ENCODE results near the gene UBAC2. TPM values are rescaled to one million over a fixed set of nuclear protein-coding genes. Genes with fewer than 3 reads are reported as not detected.
"Not testable (repeated sequence)": the region's sequence is repeated elsewhere in the genome, so short reads cannot be mapped to it uniquely, and the experiment has no call there.

The UBAC2 gene
- total RNA-seq, 1 experiment from 2014 or later = 52.4 TPM

GRCh38 chr13:99389520-99390304, 189.1 kb downstream of the UBAC2 start:
- DNase-seq (ENCODE audit: low read depth) = no peak

GRCh38 chr13:99390601-99391000, 189.9 kb downstream of the UBAC2 start:
- DNase-seq (ENCODE audit: low read depth) = no peak

GRCh38 chr13:99391781-99392469, 191.3 kb downstream of the UBAC2 start:
- DNase-seq (ENCODE audit: low read depth) = no peak

GRCh38 chr13:99392470-99393135, 191.9 kb downstream of the UBAC2 start:
- no peak for DNase-seq (ENCODE audit: low read depth)

GRCh38 chr13:99393391-99393790, 192.7 kb downstream of the UBAC2 start:
- DNase-seq (ENCODE audit: low read depth) = not testable (repeated sequence)

- DNase-seq (ENCODE audit: low read depth) = no peak
Measured at GRCh38 chr13:99393791-99394735, 193.4 kb downstream of the UBAC2 start.

- DNase-seq (ENCODE audit: low read depth) = no peak
Measured at GRCh38 chr13:99395436-99395835, 194.8 kb downstream of the UBAC2 start.

- DNase-seq (ENCODE audit: low read depth) = no peak
Measured at GRCh38 chr13:99396446-99396845, 195.8 kb downstream of the UBAC2 start.

- DNase-seq (ENCODE audit: low read depth) = no peak
Measured at GRCh38 chr13:99398071-99398470, 197.4 kb downstream of the UBAC2 start.

- no peak for DNase-seq (ENCODE audit: low read depth)
Measured at GRCh38 chr13:99398916-99399622, 198.4 kb downstream of the UBAC2 start.

GRCh38 chr13:99399623-99399974, 198.9 kb downstream of the UBAC2 start:
- no peak for DNase-seq (ENCODE audit: low read depth)

- no peak for DNase-seq (ENCODE audit: low read depth)
Measured at GRCh38 chr13:99403458-99403971, 202.9 kb downstream of the UBAC2 start.

GRCh38 chr13:99404005-99404755, 203.5 kb downstream of the UBAC2 start:
- DNase-seq (ENCODE audit: low read depth) = peak; percentile 9

GRCh38 chr13:99405966-99406365, 205.3 kb downstream of the UBAC2 start:
- no peak for DNase-seq (ENCODE audit: low read depth)

GRCh38 chr13:99406799-99407201, 206.1 kb downstream of the UBAC2 start:
- DNase-seq (ENCODE audit: low read depth) = no peak

GRCh38 chr13:99407906-99408702, 207.4 kb downstream of the UBAC2 start:
- DNase-seq (ENCODE audit: low read depth) = no peak

- DNase-seq (ENCODE audit: low read depth) = no peak
Measured at GRCh38 chr13:99408703-99409000, 208.0 kb downstream of the UBAC2 start.

GRCh38 chr13:99409461-99410083, 208.9 kb downstream of the UBAC2 start:
- not testable (repeated sequence) for DNase-seq (ENCODE audit: low read depth)

All from HT1080 (cell line).